Non-pigmented ciliary epithelial cell (primary cell): ENCODE measurements around the gene RHOF.

ENCODE experiments used
- DNase-seq: peaks from one replicate; pipeline ENCODE4 v3.0.0-alpha.2; 2010; ENCODE audit warnings: low read depth

The RHOF gene

GRCh38 chr12:121741743-121742142, 51.7 kb downstream of the RHOF start:
- no peak for DNase-seq

DNA sequence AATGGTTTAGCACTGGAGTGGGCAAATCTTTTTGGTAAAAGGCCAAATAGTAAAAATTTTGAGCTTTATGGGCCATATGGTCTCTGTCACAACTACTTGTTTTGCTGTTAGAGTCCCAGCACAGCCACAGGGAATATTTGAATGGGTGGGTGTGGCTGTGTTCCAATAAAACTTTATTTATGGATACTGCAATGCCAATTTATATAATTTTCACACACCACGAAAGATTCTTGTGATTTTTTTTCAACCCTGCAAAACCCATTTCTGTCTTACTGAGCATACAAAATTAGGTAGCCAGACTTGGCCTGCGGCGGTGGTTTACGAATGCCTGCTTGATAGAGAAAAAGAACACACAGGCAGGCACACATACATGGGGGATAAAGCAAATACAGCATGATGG, 52.6 kb downstream of the RHOF start:
- DNase-seq: no peak

GRCh38 chr12:121738340-121738858, 55.1 kb downstream of the RHOF start:
- no peak for DNase-seq

GRCh38 chr12:121733849-121734248, 59.6 kb downstream of the RHOF start:
- no peak for DNase-seq

DNA sequence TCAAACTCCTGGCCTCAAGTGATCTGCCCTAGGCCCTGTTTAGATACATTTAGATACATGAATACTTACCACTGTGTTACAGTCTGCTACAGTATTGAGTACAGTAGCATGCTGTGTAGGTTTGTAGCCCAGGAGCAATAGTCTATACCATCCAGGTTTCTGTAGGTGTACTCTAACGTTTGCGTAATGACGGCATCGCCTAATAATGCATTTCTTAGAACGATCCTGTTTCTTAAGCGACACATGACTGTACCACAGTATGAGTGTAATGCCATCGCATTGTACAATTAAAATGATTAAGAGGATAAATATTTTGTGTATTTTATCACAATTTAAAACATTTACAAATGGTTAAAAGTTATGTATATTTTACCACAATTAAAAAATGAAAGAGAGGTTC, 62.0 kb downstream of the RHOF start:
- DNase-seq: no peak

DNA sequence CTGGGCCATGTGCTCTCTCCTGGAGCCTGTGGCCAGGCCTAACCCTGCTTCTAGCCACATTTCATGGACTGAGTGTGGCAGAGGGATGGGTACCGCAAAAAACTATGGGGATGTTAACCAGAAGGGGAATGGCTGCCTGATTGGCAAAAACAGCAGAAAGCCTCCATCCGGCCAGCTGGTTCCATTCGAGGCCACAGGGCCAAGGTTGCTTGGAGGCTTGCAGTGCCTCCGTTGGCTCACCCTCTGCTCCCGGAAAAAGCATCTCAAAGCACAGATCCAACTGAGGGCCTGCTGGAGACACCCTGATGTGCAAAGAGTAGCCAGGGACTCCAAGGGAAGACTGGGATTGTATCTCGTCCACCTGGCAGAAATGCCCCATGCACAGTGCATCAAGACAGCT, 64.5 kb downstream of the RHOF start:
- DNase-seq: no peak
